LNCAP (cell line): ENCODE measurements around the gene SOX18.

ENCODE experiments used
- CTCF ChIP-seq: fragments of 450-650 bp; IDR thresholded peaks from 2 replicates; pipeline ENCODE4 v1.5.1; 2017; ENCODE audit warnings: mild to moderate bottlenecking

SOX18 gene

GRCh38 chr20:64021124-64021975 is 28.1 kb downstream of the SOX18 start:
- TF ChIP-seq CTCF: no peak

- no peak for TF ChIP-seq CTCF
Measured at GRCh38 chr20:64015635-64016034, 33.8 kb downstream of the SOX18 start.

- TF ChIP-seq CTCF: no peak
Measured at GRCh38 chr20:64011366-64011779, 38.1 kb downstream of the SOX18 start.

GRCh38 chr20:64010711-64011237 is 38.7 kb downstream of the SOX18 start:
- no peak for TF ChIP-seq CTCF

- no peak for TF ChIP-seq CTCF
Measured at GRCh38 chr20:64009811-64010387, 39.5 kb downstream of the SOX18 start.

DNA sequence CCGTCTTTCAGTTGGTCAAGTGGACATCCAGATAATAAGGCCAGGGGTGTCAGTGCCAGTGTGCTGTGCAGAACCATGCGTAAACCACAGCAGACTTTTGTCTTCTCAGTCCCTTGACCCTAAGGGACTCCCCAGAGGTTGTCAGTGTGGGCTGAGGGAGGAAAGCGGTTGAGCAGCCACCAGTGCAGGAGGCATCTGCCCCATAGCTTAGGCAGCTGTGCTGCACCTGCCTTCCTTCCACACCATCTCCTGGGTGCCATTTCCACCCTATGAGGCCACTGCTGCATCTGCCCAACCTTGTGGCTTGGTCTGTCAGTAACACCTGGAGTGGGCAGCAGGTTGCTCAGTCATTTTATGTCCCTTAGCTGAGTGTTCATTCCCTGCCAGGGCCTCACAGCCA is 42.5 kb downstream of the SOX18 start:
- no peak for TF ChIP-seq CTCF

DNA sequence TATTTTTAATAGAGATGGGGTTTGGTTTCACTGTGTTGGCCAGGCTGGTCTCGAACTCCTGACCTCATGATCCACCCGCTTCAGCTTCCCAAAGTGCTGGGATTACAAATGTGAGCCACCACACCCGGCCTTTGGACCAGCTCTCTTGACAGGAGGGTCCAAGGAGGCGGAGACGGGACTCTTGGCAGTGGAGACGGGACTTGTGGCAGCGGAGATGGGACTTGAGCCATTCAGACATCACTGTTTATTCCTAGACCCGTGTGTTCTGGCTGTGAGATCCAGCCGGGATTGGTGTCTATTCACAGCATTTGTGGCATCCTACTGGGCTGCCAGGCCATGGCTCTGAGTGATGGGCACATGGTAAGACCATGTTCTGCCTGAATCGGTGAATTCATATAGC is 42.9 kb downstream of the SOX18 start:
- TF ChIP-seq CTCF: no peak
